Activated naive CD4-positive, alpha-beta T cell treated with anti-CD3 and anti-CD28 coated beads for 36 hours (primary cell): ENCODE data around the gene PDCD6IP. TPM values are rescaled to one million over a fixed set of nuclear protein-coding genes. Genes with fewer than 3 reads are reported as not detected.
"Not testable (repeated sequence)": the region's sequence is repeated elsewhere in the genome, so short reads cannot be mapped to it uniquely, and the experiment has no call there.

Experiments used
- CTCF ChIA-PET: fragments of 350-600 bp; sonication (Branson Sonifier 250); formaldehyde crosslinking; loops from one replicate; lab custom pipeline; 2021; ENCODE audit warnings: antibody characterized with exemption; lab: Charles Lee
- DNase-seq: peaks from one replicate; pipeline ENCODE4 v3.0.0-alpha.2; 2020
- H3K27ac Mint-ChIP-seq: one replicate; pipeline ENCODE4 v1.8.0; 2021; ENCODE audit warnings: mild to moderate bottlenecking, mixed read lengths
- H3K27me3 Mint-ChIP-seq: one replicate; pipeline ENCODE4 v1.8.0; 2021; ENCODE audit warnings: low read depth, mixed read lengths
- H3K36me3 Mint-ChIP-seq: one replicate; pipeline ENCODE4 v1.8.0; 2021; ENCODE audit warnings: low read depth, mixed read lengths
- H3K4me1 Mint-ChIP-seq: one replicate; pipeline ENCODE4 v1.8.0; 2021; ENCODE audit warnings: low read depth, mixed read lengths
- H3K4me3 Mint-ChIP-seq: one replicate; pipeline ENCODE4 v1.8.0; 2021; ENCODE audit warnings: mild to moderate bottlenecking, moderate library complexity, mixed read lengths
- H3K9me3 Mint-ChIP-seq: one replicate; pipeline ENCODE4 v1.8.0; 2021; ENCODE audit warnings: mixed read lengths
- intact Hi-C: fragments of 100-400 bp; cut with micrococcal nuclease; formaldehyde crosslinking; loops from one replicate; pipeline ENCODE4 v1.15.1; 2023
- total RNA-seq, 2 experiments: library from RNA; stranded (reverse); gene quantifications; one replicate each; pipeline ENCODE4 v1.2.3, GENCODE V29; 2021

The PDCD6IP gene
- total RNA-seq, 2 experiments from 2014 or later = 126 to 127 TPM

DNA sequence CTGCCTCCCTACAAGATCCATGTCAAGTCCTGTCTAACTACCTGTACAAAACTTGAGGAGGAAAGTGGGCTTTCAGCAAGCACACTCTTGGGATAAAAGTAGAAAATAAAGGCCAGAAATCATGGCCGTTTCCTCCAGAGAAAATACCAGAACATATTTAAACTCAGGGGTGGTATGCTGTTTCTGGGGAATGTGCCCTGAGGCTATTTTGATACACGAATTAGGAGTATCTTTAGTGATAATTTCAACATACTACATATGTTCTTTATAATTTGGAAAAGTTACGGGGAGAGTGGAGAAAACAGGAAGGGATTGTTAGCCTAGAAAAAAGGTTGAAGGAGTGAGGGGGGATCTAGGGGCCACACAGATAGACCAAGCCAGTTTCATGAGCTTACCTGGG, 18.7 kb upstream of the PDCD6IP start:
- CTCF ChIA-PET = interaction anchor here (1.1 to 2.1 kb wide), 2 partner anchors 7 to 19 kb away, joined by 3 to 18 read pairs; no protein-coding TSS in a partner anchor
- DNase-seq = no peak
- intact Hi-C loops = no loop called here
- Mint-ChIP-seq H3K27me3 (no peaks in the 10 kb centered on the region), H3K36me3 (no peaks in the 10 kb centered on the region), H3K4me1 (no peaks in the 10 kb centered on the region), H3K9me3 (no peaks in the 10 kb centered on the region), H3K4me3 (no peak overlapping the region), H3K27ac (no peak overlapping the region)

DNA sequence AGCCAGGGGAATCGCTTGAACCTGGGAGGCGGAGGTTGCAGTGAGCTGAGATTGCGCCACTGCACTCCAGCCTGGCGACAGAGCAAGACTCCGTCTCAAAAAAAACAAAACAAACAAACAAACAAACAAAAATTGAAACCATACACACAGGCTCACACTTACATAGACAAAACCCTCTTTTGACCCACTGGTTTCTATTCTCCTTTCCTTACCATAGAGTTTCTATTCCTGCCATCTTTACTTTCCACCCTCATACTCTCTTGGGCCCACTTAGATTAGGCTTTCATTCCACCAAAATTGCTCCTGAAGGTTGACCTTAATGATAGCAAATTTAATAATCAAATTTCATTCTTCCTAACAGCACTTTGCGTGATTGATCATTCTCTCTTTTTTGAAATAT, 17.0 kb upstream of the PDCD6IP start:
- CTCF ChIA-PET, H3K27me3 Mint-ChIP-seq, H3K4me3 Mint-ChIP-seq, H3K27ac Mint-ChIP-seq, H3K9me3 Mint-ChIP-seq, H3K4me1 Mint-ChIP-seq, DNase-seq, H3K36me3 Mint-ChIP-seq, intact Hi-C loops: not testable (repeated sequence)

GRCh38 chr3:33786565-33787327, 11.7 kb upstream of the PDCD6IP start:
- H3K27me3 Mint-ChIP-seq = no peaks in the 10 kb centered on the region

DNA sequence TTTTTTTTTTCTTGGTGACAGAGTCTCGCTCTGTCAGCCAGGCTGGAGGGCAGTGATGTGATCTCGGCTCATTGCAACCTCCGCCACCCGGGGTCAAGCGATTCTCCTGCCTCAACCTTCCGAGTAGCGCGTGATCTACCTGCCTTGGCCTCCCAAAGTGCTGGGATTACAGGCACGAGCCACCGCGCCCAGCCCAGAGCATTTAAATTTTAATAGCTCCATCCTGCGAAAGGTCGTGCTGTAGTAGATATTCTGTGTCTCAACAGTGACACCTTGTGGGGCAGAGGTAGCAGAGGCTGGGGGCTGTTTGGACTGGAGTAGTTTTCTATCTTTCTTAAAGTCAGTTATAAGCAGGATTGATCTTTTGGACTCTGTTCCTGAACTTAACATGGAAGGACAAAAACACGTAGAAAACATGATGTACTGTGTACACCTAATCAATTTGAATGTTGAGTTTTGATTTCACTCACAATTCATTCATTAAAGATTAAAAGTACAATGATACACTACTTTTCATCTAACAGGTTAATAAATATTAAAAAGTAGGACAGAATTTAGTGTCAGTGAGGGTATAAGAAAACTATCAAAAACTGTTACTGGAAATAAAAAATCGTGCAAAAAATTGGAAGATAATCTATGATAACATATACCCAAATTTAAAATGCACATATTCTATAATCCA, 11.0 kb upstream of the PDCD6IP start:
- CTCF ChIA-PET = interaction anchor here (0.6 to 2.0 kb wide), 34 partner anchors 8 to 914 kb away, joined by 3 to 18 read pairs (median 4); partner anchors contain the start of gene PDCD6IP
- intact Hi-C loops = loop anchor here (1.0 to 5.0 kb wide), 6 partner anchors 70 to 840 kb away; no protein-coding TSS in a partner anchor

More at GRCh38 chr3:33786565-33787327, 11.7 kb upstream of the PDCD6IP start:
- CTCF ChIA-PET = interaction anchor here (0.6 to 2.0 kb wide), 36 partner anchors 8 to 1092 kb away, joined by 3 to 18 read pairs (median 4); partner anchors contain the start of gene PDCD6IP
- DNase-seq = no peak
- no peaks in the 10 kb centered on the region for H3K9me3 Mint-ChIP-seq
- peak overlapping the region; percentile 48 for H3K4me3 Mint-ChIP-seq
- no peak overlapping the region for H3K27ac Mint-ChIP-seq
- H3K4me1 Mint-ChIP-seq = peaks cover 7% of the 10 kb centered on the region
- H3K36me3 Mint-ChIP-seq = no peaks in the 10 kb centered on the region
- intact Hi-C loops = loop anchor here (1.0 to 5.0 kb wide), 6 partner anchors 69 to 839 kb away; no protein-coding TSS in a partner anchor

GRCh38 chr3:33789183-33789954, 9.1 kb upstream of the PDCD6IP start:
- H3K4me1 Mint-ChIP-seq = peaks cover 9% of the 10 kb centered on the region
- H3K9me3 Mint-ChIP-seq = no peaks in the 10 kb centered on the region
- CTCF ChIA-PET = interaction anchor here (0.9 to 1.3 kb wide), 2 partner anchors 232 to 658 kb away, joined by 3 read pairs; no protein-coding TSS in a partner anchor
- no peaks in the 10 kb centered on the region for H3K27me3 Mint-ChIP-seq
- no peak overlapping the region for H3K4me3 Mint-ChIP-seq
- H3K36me3 Mint-ChIP-seq = no peaks in the 10 kb centered on the region
- intact Hi-C loops = loop anchor here (5.0 kb wide), 1 partner anchor 412 kb away; no protein-coding TSS in a partner anchor
- no peak for DNase-seq
- no peak overlapping the region for H3K27ac Mint-ChIP-seq

More for the DNA sequence above, 11.0 kb upstream of the PDCD6IP start:
- Mint-ChIP-seq H3K36me3 (no peaks in the 10 kb centered on the region), H3K9me3 (no peaks in the 10 kb centered on the region), H3K4me3 (peak overlapping the region; percentile 48), H3K27me3 (no peaks in the 10 kb centered on the region), H3K4me1 (peaks cover 9% of the 10 kb centered on the region), H3K27ac (no peak overlapping the region)
- peak; percentile 74 for DNase-seq

DNA sequence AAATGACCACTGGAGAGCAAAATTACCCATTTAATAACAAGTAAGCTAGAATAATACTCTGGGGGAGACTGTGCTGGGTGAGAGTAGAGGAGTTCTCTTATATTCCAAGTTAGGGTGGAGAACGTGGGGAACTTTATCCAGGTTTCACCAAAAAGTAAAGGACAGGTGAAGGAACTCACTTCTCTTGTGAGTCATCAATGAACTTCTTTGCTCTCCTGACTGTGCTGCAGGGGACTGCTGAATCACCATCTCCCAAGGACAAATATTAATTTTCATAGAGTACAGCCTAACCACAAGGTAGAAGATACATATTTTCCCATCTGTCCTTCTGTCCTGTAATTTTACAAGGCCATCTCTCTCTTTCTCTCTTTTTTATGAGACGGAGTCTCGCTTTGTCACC, 8.3 kb upstream of the PDCD6IP start:
- intact Hi-C loops = loop anchor here (10.0 kb wide), 1 partner anchor 1105 kb away; the partner anchor contains the start of gene CNOT10
- Mint-ChIP-seq H3K4me1 (peaks cover 12% of the 10 kb centered on the region), H3K9me3 (no peaks in the 10 kb centered on the region), H3K4me3 (no peak overlapping the region), H3K27ac (no peak overlapping the region), H3K36me3 (no peaks in the 10 kb centered on the region), H3K27me3 (no peaks in the 10 kb centered on the region)
- CTCF ChIA-PET = interaction anchor here (1.1 to 1.6 kb wide), 3 partner anchors 73 to 233 kb away, joined by 3 to 6 read pairs (median 3); partner anchors contain the start of gene CLASP2
- no peak for DNase-seq

DNA sequence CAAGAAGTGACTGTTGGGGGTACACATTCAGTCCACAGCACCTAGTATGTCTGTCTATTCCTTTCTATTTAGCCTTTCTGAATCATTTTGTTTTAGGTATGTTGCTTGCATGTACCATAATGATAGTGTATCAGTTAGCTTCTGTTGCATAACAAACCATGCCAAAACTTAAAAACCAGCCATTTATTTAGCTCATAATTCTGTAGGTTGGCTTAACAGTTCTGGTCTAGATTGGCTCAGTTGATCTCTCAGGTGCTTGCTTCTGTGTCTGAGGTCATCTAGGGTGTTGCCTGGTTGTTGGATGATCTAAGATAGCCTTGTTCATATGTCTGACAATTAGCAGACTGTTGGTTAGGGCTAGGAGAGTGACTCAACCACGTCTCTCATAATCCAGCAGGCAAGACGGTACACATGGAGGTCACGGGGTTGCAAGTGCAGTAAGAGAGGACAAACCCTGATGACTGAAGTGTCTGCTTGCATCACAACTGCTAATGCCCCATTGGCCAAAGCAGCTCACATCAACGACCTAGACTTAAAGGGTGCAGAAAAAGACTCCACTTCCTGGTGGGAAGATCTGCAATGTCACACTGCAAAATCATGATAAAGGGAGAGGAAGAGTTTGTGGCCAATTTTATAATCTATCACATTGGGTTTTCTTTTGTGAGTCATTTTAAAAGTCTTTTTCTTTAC, 6.8 kb upstream of the PDCD6IP start:
- Mint-ChIP-seq H3K27ac (no peak overlapping the region), H3K36me3 (no peaks in the 10 kb centered on the region), H3K4me1 (peaks cover 20% of the 10 kb centered on the region), H3K27me3 (no peaks in the 10 kb centered on the region), H3K9me3 (no peaks in the 10 kb centered on the region), H3K4me3 (no peak overlapping the region)
- DNase-seq = peak; percentile 31
- intact Hi-C loops = loop anchor here (10.0 kb wide), 1 partner anchor 1107 kb away; the partner anchor contains the start of gene CNOT10
- CTCF ChIA-PET = interaction anchor here (1.1 to 1.6 kb wide), 2 partner anchors 74 to 155 kb away, joined by 3 to 6 read pairs; partner anchors contain the start of gene CLASP2

- Mint-ChIP-seq H3K4me1 (peaks cover 18% of the 10 kb centered on the region), H3K9me3 (no peaks in the 10 kb centered on the region), H3K36me3 (no peaks in the 10 kb centered on the region), H3K27ac (no peak overlapping the region), H3K27me3 (no peaks in the 10 kb centered on the region), H3K4me3 (no peak overlapping the region)
- intact Hi-C loops = loop anchor here (10.0 kb wide), 1 partner anchor 1108 kb away; the partner anchor contains the start of gene CNOT10
- no peak for DNase-seq
- CTCF ChIA-PET = interaction anchor here (0.7 kb wide), 1 partner anchor 133 kb away, joined by 3 read pairs; no protein-coding TSS in a partner anchor
These were observed 6.1 kb upstream of the PDCD6IP start for GRCh38 chr3:33792167-33792892.

GRCh38 chr3:33795131-33795530, 3.3 kb upstream of the PDCD6IP start:
- H3K4me3 Mint-ChIP-seq = no peak overlapping the region
- H3K27me3 Mint-ChIP-seq = no peaks in the 10 kb centered on the region
- CTCF ChIA-PET = interaction anchor here (0.6 to 2.1 kb wide), 2 partner anchors 8 to 76 kb away, joined by 3 to 10 read pairs; no protein-coding TSS in a partner anchor
- intact Hi-C loops = loop anchor here (5.0 to 10.0 kb wide), 2 partner anchors 683 to 1110 kb away; partner anchors contain the start of genes CNOT10 and CRTAP
- no peak overlapping the region for H3K27ac Mint-ChIP-seq
- H3K4me1 Mint-ChIP-seq = peaks cover 30% of the 10 kb centered on the region
- no peak for DNase-seq
- no peaks in the 10 kb centered on the region for H3K36me3 Mint-ChIP-seq
- H3K9me3 Mint-ChIP-seq = no peaks in the 10 kb centered on the region

GRCh38 chr3:33795856-33796536, 2.4 kb upstream of the PDCD6IP start:
- H3K36me3 Mint-ChIP-seq = no peaks in the 10 kb centered on the region
- H3K4me3 Mint-ChIP-seq = no peak overlapping the region
- peaks cover 38% of the 10 kb centered on the region for H3K4me1 Mint-ChIP-seq
- no peak for DNase-seq
- intact Hi-C loops = loop anchor here (5.0 to 10.0 kb wide), 2 partner anchors 684 to 1111 kb away; partner anchors contain the start of genes CNOT10 and CRTAP
- H3K27ac Mint-ChIP-seq = no peak overlapping the region
- CTCF ChIA-PET = interaction anchor here (0.8 to 2.1 kb wide), 2 partner anchors 9 to 11 kb away, joined by 3 to 10 read pairs; no protein-coding TSS in a partner anchor
- H3K9me3 Mint-ChIP-seq = no peaks in the 10 kb centered on the region
- no peaks in the 10 kb centered on the region for H3K27me3 Mint-ChIP-seq
